GM12878 (cell line): ENCODE measurements around the gene TMEM127.

Experiments
- CEBPB ChIP-seq, 2 experiments: fragments of 150-350 bp in 1 of 2; IDR thresholded peaks; 2 replicates each; pipeline ENCODE4 v1.6.1; 2012 to 2014; ENCODE audit warnings: low read depth in 2 of 2, low read length in 2 of 2, borderline replicate concordance in 1 of 2, inconsistent platforms in 1 of 2
- ESRRA ChIP-seq: IDR thresholded peaks from 2 replicates; pipeline ENCODE4 v1.6.1; 2012; ENCODE audit warnings: mild to moderate bottlenecking, low read length, improper control_type of control experiment
- TCF12 ChIP-seq: IDR thresholded peaks from 2 replicates; pipeline ENCODE4 v1.6.1; 2011; ENCODE audit warnings: low read depth, mild to moderate bottlenecking, low read length
- TF ChIP-seq, protein P1 (sequence below): fragments of 450-650 bp; IDR thresholded peaks from 2 replicates; pipeline ENCODE4 v1.6.1; 2016; ENCODE audit warnings: mild to moderate bottlenecking, moderate library complexity, borderline replicate concordance
- TF ChIP-seq, protein P2 (sequence below), 3 experiments: IDR thresholded peaks in 2 of 3; conservative IDR thresholded peaks in 1 of 3; 2 replicates each; pipeline ENCODE4 v1.5.1; 2011; ENCODE audit warnings: low read depth in 3 of 3, low read length in 3 of 3, mild to moderate bottlenecking in 3 of 3, control low read depth in 2 of 3, moderate library complexity in 2 of 3, inconsistent platforms in 1 of 3, mixed read lengths in 1 of 3; ENCODE audit not compliant: control insufficient read depth in 2 of 3, insufficient read depth in 1 of 3; ENCODE audit errors: extremely low read depth in 1 of 3
- TF ChIP-seq, protein P3 (sequence below): IDR thresholded peaks from 2 replicates; pipeline ENCODE4 v1.6.1; 2012; ENCODE audit warnings: low read depth, low read length, improper control_type of control experiment
- TF ChIP-seq, protein P4 (sequence below): IDR thresholded peaks from 2 replicates; pipeline ENCODE4 v1.6.1; 2011; ENCODE audit warnings: low read depth, mild to moderate bottlenecking, low read length, moderate library complexity, borderline replicate concordance; ENCODE audit errors: extremely low read depth
- TF ChIP-seq, protein P5 (sequence below): fragments of 150-350 bp; IDR thresholded peaks from 2 replicates; pipeline ENCODE4 v1.6.1; 2016; ENCODE audit warnings: low read depth, low read length

DNA sequence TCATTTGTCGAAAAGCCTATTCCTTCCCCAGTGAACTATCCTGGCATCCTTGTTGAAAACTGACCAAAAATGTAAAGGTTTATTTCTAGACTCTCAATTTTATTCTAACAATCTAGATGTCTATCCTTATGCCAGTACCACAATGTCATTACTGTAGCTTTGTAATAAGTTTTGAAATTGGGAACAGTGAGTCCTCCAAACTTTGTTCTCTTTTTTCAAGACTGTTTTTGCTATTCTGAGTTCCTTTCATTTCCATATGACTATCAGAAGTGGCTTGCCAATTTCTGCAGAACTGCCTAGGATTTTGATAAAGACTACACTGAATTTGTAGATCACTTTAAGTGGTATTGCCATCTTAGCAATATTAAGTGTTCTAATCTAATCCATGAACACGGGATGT is 66.9 kb downstream of the TMEM127 start:
- TF ChIP-seq ESRRA, result no peak
- no peak for TF ChIP-seq CEBPB (IDR thresholded peaks at IDR 0.05; ENCODE audit: borderline replicate concordance in 1 of 2, low read depth in 2 of 2, low read length in 2 of 2)
- TF ChIP-seq, protein P1, sequence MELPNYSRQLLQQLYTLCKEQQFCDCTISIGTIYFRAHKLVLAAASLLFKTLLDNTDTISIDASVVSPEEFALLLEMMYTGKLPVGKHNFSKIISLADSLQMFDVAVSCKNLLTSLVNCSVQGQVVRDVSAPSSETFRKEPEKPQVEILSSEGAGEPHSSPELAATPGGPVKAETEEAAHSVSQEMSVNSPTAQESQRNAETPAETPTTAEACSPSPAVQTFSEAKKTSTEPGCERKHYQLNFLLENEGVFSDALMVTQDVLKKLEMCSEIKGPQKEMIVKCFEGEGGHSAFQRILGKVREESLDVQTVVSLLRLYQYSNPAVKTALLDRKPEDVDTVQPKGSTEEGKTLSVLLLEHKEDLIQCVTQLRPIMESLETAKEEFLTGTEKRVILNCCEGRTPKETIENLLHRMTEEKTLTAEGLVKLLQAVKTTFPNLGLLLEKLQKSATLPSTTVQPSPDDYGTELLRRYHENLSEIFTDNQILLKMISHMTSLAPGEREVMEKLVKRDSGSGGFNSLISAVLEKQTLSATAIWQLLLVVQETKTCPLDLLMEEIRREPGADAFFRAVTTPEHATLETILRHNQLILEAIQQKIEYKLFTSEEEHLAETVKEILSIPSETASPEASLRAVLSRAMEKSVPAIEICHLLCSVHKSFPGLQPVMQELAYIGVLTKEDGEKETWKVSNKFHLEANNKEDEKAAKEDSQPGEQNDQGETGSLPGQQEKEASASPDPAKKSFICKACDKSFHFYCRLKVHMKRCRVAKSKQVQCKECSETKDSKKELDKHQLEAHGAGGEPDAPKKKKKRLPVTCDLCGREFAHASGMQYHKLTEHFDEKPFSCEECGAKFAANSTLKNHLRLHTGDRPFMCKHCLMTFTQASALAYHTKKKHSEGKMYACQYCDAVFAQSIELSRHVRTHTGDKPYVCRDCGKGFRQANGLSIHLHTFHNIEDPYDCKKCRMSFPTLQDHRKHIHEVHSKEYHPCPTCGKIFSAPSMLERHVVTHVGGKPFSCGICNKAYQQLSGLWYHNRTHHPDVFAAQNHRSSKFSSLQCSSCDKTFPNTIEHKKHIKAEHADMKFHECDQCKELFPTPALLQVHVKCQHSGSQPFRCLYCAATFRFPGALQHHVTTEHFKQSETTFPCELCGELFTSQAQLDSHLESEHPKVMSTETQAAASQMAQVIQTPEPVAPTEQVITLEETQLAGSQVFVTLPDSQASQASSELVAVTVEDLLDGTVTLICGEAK, result no peak
- TF ChIP-seq, protein P2, sequence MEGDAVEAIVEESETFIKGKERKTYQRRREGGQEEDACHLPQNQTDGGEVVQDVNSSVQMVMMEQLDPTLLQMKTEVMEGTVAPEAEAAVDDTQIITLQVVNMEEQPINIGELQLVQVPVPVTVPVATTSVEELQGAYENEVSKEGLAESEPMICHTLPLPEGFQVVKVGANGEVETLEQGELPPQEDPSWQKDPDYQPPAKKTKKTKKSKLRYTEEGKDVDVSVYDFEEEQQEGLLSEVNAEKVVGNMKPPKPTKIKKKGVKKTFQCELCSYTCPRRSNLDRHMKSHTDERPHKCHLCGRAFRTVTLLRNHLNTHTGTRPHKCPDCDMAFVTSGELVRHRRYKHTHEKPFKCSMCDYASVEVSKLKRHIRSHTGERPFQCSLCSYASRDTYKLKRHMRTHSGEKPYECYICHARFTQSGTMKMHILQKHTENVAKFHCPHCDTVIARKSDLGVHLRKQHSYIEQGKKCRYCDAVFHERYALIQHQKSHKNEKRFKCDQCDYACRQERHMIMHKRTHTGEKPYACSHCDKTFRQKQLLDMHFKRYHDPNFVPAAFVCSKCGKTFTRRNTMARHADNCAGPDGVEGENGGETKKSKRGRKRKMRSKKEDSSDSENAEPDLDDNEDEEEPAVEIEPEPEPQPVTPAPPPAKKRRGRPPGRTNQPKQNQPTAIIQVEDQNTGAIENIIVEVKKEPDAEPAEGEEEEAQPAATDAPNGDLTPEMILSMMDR (IDR thresholded peaks at IDR 0.05 in 2 of 3, conservative IDR thresholded peaks at IDR 0.05 in 1 of 3; ENCODE audit: control insufficient read depth in 2 of 3, extremely low read depth in 1 of 3, insufficient read depth in 1 of 3, low read depth in 3 of 3, low read length in 3 of 3), result no peak
- TF ChIP-seq TCF12, result no peak
- TF ChIP-seq, protein P3, sequence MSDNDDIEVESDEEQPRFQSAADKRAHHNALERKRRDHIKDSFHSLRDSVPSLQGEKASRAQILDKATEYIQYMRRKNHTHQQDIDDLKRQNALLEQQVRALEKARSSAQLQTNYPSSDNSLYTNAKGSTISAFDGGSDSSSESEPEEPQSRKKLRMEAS, result no peak
- TF ChIP-seq, protein P4, sequence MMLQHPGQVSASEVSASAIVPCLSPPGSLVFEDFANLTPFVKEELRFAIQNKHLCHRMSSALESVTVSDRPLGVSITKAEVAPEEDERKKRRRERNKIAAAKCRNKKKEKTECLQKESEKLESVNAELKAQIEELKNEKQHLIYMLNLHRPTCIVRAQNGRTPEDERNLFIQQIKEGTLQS, result no peak
- TF ChIP-seq, protein P5, sequence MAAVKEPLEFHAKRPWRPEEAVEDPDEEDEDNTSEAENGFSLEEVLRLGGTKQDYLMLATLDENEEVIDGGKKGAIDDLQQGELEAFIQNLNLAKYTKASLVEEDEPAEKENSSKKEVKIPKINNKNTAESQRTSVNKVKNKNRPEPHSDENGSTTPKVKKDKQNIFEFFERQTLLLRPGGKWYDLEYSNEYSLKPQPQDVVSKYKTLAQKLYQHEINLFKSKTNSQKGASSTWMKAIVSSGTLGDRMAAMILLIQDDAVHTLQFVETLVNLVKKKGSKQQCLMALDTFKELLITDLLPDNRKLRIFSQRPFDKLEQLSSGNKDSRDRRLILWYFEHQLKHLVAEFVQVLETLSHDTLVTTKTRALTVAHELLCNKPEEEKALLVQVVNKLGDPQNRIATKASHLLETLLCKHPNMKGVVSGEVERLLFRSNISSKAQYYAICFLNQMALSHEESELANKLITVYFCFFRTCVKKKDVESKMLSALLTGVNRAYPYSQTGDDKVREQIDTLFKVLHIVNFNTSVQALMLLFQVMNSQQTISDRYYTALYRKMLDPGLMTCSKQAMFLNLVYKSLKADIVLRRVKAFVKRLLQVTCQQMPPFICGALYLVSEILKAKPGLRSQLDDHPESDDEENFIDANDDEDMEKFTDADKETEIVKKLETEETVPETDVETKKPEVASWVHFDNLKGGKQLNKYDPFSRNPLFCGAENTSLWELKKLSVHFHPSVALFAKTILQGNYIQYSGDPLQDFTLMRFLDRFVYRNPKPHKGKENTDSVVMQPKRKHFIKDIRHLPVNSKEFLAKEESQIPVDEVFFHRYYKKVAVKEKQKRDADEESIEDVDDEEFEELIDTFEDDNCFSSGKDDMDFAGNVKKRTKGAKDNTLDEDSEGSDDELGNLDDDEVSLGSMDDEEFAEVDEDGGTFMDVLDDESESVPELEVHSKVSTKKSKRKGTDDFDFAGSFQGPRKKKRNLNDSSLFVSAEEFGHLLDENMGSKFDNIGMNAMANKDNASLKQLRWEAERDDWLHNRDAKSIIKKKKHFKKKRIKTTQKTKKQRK, result no peak
